AG20443 (cell line): ENCODE results near the gene GDPD3.

Source experiments
- DNase-seq: peaks from one replicate; pipeline ENCODE4 v3.0.0; 2012; ENCODE audit warnings: low spot score, mixed read lengths

The GDPD3 gene

GRCh38 chr16:30095166-30096078 is 17.9 kb downstream of the GDPD3 start:
- DNase-seq: no peak

- no peak for DNase-seq
Observed at GRCh38 chr16:30094541-30095165, 18.7 kb downstream of the GDPD3 start.

GRCh38 chr16:30092373-30093010 is 20.8 kb downstream of the GDPD3 start:
- peak; percentile 67 for DNase-seq

- DNase-seq: peak; percentile 96
Observed at GRCh38 chr16:30091474-30092372, 21.6 kb downstream of the GDPD3 start, which contains the start of gene TBX6. TBX6 (minus strand) TSS chr16:30091924; CDS start chr16:30091193, 731 bp downstream.

- DNase-seq: no peak
Observed at GRCh38 chr16:30090610-30091331, 22.6 kb downstream of the GDPD3 start.

GRCh38 chr16:30088832-30089624 is 24.3 kb downstream of the GDPD3 start:
- DNase-seq: no peak

- DNase-seq: no peak
Observed at GRCh38 chr16:30088237-30088831, 25.0 kb downstream of the GDPD3 start.

- no peak for DNase-seq
Observed at GRCh38 chr16:30087181-30087898, 26.0 kb downstream of the GDPD3 start.

GRCh38 chr16:30086291-30087140 is 26.8 kb downstream of the GDPD3 start:
- DNase-seq: no peak

- no peak for DNase-seq
Observed at GRCh38 chr16:30085820-30086219, 27.5 kb downstream of the GDPD3 start.

GRCh38 chr16:30085247-30085646 is 28.1 kb downstream of the GDPD3 start:
- no peak for DNase-seq

GRCh38 chr16:30084816-30085159 is 28.5 kb downstream of the GDPD3 start:
- DNase-seq: peak; percentile 54

GRCh38 chr16:30084096-30084815 is 29.1 kb downstream of the GDPD3 start:
- no peak for DNase-seq

GRCh38 chr16:30083216-30084055 is 29.9 kb downstream of the GDPD3 start:
- no peak for DNase-seq

GRCh38 chr16:30082545-30083090 is 30.7 kb downstream of the GDPD3 start:
- DNase-seq: no peak

GRCh38 chr16:30079480-30079879 is 33.9 kb downstream of the GDPD3 start:
- DNase-seq: no peak
